HG03175 (cell line): ENCODE results near the gene BTBD18.

Source experiments
- ATAC-seq: cut with Tn5 transposase; IDR thresholded peaks from one replicate; pipeline ENCODE4 v1.9.1; 2021; ENCODE audit warnings: mild to moderate bottlenecking, moderate library complexity; ENCODE audit not compliant: unreplicated experiment

BTBD18 gene, protein sequence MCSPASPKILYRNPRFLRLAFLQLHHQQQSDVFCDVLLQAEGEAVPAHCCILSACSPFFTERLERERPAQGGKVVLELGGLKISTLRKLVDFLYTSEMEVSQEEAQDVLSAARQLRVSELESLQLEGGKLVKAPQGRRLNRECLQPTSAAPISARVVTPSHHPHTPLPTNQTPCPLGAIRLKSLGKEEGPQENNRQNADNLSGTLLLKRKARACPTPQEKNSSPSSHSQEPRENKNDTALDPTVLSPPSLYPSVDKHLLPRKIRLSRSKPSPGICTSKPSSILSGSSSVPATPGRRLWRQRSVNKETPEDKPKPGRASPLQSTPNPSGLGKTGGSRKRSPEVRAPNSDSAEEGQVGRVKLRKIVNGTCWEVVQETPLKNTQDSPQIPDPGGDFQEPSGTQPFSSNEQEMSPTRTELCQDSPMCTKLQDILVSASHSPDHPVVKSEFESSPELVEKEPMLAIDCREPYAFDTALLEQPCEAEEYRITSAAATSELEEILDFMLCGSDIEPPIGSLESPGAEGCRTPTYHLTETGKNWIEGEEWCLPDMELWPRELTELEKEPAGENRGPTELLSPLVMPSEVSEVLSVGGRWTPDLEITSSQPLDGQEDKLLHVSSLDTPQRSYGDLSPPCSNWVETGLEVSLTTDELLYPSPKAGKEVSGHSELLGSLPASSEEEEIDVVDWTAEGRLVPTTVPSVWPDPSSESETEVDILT

DNA sequence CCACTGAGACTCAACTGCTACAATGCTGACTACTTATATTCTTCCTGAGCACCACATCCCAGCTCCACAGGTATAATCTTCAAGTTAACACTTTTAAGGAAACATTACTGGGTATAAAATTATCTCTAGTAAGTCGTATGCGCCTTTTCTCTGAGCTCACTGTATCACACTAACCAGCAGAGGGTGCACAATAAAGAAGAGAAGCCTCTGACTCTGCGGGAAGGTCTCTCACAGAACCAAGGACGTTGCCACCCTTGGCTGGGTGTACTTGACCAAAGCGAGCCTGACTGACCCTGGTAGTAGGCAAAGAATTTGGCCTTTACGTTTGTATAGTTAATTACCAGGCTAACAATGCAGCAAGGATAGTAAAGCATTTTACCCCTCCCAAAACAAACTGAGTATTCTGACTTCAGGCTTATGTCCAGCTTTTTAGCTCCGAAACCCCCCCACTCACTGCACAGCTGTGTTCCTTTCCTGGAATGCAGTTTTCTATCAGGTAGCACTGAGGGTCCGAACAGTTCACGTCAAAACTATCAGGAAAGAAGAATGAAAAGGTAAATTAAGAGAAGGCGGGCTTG lies at the start of gene BTBD18:
BTBD18 (minus strand) TSS at position 144 of the 578 bp plus-strand sequence. CDS start 631 bp downstream, outside the sequence.
- ATAC-seq: no peak

DNA sequence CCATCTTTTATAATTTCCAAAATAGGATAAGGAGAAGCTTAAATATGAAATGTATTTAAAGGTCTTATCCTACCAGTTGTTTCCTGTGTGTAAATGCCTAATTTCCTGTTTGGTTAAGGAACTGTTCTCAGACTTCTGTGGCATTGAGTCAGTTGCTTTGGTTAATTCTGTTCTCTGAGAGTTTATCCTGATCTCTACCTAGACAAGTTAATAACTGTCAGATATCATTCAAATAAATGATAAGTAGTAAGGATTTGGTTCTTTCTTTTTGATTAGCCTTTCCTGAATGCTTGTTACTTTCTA lies 49.5 kb upstream of the BTBD18 start:
- no peak for ATAC-seq

DNA sequence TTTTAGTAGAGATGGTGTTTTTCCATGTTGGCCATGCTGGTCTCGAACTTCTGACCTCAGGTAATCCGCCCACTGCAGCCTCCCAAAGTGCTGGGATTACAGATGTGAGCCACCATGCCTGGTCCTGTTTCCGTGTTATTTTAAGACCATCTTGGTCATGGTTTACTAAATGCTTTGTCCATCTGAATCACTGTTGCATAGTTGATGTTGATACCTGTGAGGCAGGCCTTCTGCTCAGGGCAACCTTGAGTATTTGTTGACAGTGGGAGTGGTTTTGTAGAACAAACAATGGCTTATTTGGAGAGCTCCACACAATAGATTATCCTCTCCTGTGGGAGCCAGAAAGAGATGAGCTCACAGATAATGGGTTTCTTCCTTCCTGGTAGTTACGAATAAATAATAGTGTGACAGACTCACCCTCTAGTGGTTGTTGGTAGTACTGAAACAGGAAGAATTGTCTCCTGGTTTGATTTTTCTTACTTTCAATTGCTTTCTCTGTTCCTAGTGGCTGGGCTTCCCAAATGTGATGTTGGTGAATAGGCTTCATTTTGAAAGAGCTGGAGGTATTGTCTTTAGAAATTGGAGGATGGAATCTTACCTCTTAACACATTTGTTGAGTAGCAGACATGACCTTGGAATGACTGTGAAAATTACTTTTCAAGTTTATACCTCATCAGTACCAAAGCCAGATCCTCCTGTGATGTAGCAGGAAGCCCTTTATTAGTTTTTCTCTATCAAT lies 49.0 kb upstream of the BTBD18 start:
- peak; percentile 95 for ATAC-seq

DNA sequence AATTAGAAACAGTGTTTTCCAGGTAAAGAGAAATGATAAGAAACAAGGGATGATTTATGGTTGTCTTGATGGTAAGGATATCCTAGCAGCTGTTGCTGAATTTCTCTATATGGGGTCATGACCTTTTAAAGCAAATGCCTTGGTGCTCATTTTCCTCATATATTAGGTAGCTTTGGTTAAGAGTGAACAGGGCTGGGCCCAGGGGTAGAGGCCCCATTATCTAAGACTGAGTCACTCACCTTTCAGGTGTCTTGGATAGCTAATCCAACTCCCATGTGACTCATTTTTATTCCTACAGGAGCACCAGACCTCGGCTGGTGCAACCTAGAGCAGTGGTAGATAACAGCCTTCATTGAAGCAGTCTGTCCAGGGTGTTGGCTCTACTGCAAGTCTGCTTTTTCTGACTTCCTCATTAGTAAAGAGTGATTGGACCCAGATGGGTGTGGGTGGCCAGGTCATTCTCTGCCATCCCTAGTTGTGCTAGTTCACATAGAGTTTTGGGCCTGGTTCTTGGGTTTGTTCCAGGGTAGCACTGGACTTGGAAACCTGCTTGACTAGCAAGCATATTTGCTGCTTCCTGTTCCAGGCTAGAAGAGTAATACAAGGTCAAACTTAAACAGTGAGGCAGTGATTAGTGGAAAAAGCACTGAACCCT lies 47.4 kb upstream of the BTBD18 start:
- no peak for ATAC-seq

DNA sequence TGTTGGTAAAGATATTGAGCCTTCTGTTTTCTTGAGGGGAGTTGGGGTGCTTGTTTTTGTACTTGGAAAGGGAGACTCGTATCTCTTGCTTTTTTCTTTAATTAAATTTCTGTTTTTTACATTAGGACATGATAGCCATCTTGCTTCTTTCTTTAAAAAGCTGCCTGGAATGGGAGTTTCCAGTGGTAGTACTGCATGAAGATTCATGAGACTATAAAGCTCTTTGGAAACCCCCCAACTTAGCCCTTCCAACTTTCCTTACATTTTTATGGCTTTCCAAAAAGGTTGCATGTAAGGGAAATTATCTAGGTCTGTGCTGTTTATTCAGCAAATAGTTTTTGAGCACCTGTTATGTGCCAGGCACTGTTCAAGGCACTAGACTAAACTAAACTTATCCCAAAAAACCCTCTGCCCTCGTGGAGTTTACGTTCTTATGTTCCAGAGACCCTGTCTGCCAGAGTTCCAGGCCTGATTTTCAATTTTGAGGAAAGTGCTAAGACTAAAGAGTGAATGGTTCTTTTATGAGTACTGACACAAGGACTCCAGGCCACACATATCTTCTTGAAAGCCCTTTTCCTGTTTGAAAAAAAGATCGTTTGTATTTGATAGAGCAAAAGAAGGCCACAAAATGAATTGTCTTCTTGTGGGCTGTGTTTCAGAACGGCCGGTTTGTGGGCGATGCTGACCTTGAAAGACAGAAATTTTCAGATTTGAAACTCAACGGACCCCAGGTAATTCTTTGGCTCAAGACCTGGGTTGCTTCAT lies 41.9 kb upstream of the BTBD18 start:
- ATAC-seq: no peak

DNA sequence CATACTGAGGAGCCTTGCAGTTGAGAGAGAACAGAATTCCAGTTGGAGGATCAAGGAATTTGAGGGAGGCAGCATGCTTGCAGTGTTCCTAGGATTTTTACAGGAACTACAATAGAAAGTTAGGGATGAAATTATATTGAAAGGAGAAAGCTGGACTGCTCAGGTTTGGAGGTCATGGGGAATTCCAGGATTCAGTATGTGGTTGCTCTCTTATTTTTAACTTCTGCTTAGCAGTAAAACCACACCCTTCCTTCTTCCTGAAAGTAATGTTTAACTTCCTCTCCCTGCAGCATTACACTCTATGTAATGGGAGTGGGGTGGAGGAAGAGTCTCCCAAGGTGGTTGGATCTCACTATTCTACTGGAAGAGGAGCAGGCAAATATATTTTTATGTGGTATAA lies 41.3 kb upstream of the BTBD18 start:
- no peak for ATAC-seq

DNA sequence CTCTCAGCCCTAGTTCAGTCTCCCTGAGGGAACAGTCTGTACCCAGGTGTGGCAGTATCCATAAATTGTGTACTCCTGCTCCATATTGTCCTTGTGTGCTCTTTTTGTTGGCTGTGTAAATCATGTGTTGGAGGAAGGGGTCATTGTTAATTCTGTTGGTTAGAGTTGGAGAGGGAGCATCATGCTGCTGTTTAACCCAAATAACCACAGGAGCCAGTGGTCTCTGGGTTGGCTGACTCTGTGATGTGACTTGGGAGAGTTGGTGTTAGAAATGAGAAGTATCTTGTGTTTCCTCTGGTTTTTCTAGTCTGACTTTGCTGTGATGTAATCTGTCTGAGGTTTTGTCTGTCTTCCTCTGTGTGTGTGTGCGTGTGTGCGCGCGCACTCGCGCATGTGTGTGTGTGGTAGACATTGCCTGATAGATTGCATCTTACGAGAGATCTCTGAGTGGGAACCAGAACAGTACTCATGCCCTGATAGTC lies 40.5 kb upstream of the BTBD18 start:
- peak; percentile 93 for ATAC-seq

DNA sequence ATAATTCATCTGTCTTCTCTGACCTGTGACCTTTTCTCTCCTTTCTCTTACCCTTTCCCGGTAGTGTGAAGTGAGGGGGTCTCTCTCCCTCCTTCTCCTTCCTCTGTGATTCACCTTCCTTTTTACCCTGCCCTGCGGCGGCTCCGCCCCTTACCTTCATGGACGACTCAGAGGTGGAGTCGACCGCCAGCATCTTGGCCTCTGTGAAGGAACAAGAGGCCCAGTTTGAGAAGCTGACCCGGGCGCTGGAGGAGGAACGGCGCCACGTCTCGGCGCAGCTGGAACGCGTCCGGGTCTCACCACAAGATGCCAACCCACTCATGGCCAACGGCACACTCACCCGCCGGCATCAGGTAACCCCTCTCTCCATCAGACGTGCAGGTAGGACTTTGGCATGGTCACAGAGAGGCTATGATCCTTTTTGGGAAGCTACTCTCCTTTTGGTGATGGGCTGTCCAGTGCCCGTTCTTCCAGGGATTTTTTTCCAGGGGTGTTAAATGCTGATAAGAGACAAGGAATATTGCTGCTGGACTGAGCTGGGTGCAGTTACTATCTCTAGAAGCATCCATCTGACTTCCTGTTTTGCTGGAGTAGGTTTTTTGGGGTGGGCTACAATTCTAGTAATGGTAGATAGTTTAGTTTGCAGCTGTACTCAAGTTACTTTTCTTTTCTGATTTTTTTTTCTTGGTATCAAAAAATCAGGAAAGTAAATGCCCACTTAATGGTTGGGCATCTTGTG lies 39.9 kb upstream of the BTBD18 start:
- ATAC-seq: no peak

DNA sequence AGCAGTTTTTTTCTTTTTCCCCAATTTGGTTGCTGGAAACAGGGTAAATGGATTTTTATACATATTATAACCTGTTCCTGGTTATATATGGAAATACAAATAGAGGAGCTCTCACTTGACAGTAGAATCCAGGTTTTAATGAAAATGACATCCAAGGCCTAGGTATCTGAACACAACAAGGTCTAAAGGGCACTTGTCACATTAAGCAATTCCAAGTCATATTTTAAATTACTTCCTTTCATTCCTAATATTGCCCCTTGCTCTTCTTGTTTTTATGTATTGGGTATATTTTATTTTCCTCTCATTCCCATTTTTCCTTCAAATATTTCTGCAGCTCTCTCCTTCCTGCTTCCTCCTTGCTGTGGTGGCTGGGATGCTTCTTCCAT lies 37.1 kb upstream of the BTBD18 start:
- no peak for ATAC-seq

DNA sequence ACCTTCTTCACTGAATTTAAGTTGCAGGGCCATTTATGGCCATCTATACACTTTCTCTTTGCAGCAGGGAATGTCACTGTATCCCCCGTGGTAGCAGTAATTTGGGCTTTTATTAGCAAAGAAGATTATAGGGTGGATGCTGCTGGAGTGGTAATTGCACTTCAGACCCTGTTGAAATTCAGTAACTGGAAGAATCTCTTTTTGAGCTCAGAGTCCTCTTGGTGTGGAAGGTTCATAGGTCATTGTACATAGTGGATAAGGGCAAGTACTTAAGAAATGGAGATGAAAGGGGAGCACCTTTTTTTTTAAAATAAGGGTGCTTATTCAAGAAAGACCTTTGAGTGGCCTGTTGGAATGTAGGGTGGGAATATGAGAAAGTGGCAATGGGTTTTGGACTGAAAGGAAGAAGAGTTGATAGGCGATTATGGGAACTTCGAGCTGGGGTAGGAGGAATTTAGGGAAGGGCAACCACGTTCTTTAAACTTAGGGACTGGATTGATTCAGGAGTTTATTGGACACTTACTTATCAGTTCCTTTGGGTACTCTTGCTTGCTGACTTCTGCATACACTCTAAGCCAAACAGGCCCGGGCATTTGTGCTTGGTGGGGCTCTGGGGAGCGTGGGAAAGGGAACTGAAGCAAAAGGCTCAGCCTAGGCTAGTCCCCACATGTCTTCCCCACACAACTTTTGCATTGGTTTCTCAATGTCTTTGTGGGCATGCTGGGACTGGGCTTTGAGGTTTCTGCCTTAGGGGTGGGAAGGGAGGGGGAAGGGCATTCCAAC lies 36.5 kb upstream of the BTBD18 start:
- no peak for ATAC-seq

DNA sequence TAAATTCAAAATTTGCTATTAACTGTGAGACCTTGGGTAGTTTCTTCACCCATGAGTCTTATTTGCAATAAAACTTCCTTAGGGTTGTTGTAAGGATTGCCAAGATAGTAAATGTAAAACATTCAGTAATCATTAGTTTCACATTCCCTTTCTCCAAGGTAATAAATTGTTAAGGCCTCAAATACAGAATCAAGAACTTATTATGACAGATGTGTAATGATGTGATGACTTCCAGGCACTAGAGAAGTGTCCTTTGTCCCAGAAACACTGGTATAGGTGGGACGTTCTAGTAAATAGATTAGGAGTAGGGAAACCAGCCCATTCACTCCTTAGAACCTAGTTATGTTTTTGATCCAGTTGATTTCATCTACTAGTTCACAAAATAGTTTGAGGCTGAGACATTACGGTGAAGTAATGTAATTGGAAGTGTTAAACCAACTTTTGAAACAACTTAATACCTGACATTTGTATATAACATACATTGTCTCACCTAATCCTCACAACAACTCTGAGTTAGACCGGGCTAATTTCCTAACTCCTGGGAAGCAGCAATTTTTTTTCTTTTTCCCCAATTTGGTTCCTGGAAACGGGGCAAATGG lies 35.5 kb upstream of the BTBD18 start:
- no peak for ATAC-seq

DNA sequence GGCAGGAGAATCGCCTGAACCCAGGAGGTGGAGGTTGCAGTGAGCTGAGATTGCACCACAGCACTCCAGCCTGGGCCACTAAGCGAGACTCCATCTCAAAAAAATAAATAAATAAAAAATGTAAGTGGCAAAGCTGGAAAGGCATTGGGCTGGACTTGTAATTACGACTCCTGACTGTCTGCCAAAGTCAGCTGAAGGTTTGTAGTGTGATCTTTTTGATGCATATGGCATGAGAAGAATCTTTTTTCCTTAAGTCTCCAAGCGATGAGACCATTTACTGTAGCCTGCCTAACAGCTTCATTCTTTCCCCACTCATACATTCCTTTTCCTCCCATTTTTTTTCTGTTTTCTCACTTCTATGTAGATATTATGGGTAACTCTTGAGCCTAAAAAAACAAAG lies 34.8 kb upstream of the BTBD18 start:
- ATAC-seq: no peak

DNA sequence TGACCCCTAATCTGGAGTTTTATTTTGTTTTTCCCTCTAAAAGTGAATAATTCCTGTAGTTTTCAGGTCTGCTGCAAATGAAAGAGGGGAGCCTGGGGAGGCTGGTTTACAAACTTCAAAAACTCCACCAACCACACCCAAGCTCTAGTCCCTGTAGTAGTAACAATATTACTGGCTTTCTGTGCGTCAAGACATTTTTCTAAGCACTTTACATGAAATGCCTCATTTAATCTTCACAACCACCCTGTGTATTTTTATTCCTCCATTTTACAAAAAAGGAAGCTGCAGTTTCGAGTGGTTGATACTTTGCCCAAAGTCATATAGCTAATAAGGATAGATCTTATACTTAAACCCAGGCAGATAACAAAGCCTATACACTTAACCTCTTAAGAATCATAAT lies 33.5 kb upstream of the BTBD18 start:
- no peak for ATAC-seq

DNA sequence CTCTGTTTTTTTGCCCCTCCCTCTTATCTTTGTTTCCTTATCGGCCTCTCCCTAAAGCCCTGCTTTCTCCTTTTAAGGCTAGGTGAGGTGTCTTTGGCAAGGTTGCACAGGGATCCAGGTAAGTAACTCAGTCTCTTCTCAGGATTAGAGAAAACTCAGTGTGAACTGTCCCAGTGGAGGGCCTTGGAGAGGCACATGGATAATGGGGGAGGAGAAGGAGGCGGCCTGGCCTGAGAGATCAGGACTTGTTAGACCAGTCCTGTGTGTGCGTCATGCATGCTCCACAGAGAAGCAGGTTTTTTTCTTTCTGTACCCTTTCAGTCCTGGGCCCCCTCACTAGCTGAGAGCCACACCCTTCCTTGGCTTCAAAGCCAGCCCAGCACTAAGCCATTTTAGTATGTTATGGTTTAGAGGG lies 29.9 kb upstream of the BTBD18 start:
- ATAC-seq: no peak

DNA sequence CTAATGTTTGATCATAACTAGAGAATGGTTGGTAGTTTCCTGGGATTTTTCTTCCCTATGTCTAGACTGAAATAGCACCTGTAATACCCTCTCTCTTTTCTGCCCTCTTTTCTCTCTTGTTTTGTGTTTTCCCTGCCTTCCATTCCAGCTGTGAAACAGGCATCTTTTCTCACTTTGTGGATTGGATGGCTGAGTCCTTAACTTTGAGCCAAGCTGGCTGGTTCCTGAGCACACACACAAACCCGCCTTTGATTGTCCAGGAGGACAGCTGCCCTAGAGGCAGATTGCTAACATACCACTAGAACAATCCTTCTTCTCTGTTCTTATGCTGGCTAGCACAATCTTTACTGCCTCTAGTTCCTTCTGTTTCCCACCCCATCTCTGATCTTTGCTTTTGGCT lies 27.7 kb upstream of the BTBD18 start:
- no peak for ATAC-seq

DNA sequence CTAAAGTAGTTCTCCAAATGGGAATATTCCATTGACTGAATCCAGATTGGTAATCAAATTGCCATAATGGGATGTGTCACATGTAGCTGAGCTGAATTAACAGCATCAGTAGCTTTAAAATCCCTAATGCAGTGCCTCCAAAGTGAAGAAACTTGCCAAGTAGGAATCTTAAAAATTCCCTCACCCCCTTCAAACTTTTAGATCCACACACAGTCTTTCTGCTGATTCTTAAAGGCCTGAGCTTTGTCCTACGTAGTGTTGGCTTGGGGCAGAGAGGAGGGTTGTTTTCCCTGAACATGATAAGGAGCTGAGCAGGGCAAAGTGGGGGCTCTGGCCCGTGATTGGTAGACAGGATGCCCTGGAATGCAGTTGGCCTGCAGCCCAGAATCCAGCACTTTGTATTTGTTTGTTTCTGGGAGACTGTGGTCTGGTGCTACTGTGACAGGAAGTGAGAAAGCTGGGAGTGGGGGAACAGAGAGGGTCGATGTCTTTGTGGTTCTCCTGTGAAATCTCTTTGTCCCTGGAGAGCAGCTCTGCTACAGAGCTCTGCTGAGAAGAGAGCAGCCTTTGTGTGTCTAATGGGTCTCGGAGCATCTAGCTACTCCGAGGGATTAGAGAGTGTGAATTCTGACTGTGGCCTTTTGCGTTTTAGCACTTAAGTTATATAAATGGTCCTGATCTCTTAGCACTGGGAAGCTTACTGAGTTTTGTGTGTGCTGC lies 26.9 kb upstream of the BTBD18 start:
- no peak for ATAC-seq

DNA sequence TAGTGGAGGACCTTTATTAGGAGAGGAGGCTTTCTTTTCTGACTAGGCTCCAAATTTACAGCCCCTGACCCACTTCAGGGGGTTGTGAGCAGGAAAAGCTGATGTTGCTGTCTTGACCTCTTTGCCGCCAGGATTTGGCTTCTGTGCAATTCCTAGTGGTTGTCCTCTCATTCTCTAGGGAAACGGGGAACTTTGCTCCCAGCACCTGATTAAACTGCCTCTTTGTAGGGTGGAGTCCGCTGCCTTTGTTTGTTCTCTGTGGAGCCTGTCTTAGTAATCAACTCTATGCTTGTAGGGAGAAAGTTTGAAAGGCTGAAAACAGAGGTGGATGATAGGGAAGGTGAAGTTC lies 26.3 kb upstream of the BTBD18 start:
- ATAC-seq: no peak
